Nephron progenitor cell (in vitro differentiated cells): Measurements from ENCODE around the gene INTS1.

Experiments used
- DNase-seq: peaks from one replicate; pipeline ENCODE4 v3.0.0; 2021
- H3K27ac Mint-ChIP-seq: 2 replicates; pipeline ENCODE4 v1.8.0; 2021; ENCODE audit warnings: mild to moderate bottlenecking, moderate library complexity, mixed read lengths
- H3K27me3 Mint-ChIP-seq: 2 replicates; pipeline ENCODE4 v1.8.0; 2021; ENCODE audit warnings: mild to moderate bottlenecking, low read depth, mixed read lengths; ENCODE audit not compliant: poor library complexity
- H3K36me3 Mint-ChIP-seq: 2 replicates; pipeline ENCODE4 v1.8.0; 2021; ENCODE audit warnings: low read depth, mixed read lengths
- H3K4me1 Mint-ChIP-seq: 2 replicates; pipeline ENCODE4 v1.8.0; 2021; ENCODE audit warnings: mixed read lengths
- H3K4me3 Mint-ChIP-seq: 2 replicates; pipeline ENCODE4 v1.8.0; 2021; ENCODE audit warnings: mild to moderate bottlenecking, moderate library complexity, mixed read lengths
- H3K9me3 Mint-ChIP-seq: 2 replicates; pipeline ENCODE4 v1.8.0; 2021; ENCODE audit warnings: mild to moderate bottlenecking, moderate library complexity, mixed read lengths
- CTCF ChIP-seq: fragments of 200-600 bp; sonication (generic); IDR thresholded peaks from 2 replicates; pipeline ENCODE4 v1.5.0; 2021; ENCODE audit warnings: antibody characterized with exemption

INTS1 gene

GRCh38 chr7:1543826-1544177 is 39.6 kb upstream of the INTS1 start:
- no peak for DNase-seq
- peaks cover 4% of the 10 kb centered on the region for H3K27me3 Mint-ChIP-seq
- no peak overlapping the region for H3K4me3 Mint-ChIP-seq
- no peak for TF ChIP-seq CTCF
- no peaks in the 10 kb centered on the region for H3K36me3 Mint-ChIP-seq
- peaks cover 19% of the 10 kb centered on the region for H3K4me1 Mint-ChIP-seq
- no peaks in the 10 kb centered on the region for H3K9me3 Mint-ChIP-seq
- H3K27ac Mint-ChIP-seq, result no peak overlapping the region

GRCh38 chr7:1542841-1543747 is 38.9 kb upstream of the INTS1 start:
- DNase-seq, result peak; percentile 81
- H3K27me3 Mint-ChIP-seq, result no peaks in the 10 kb centered on the region
- H3K4me3 Mint-ChIP-seq, result peak overlapping the region; percentile 20
- no peaks in the 10 kb centered on the region for H3K36me3 Mint-ChIP-seq
- H3K4me1 Mint-ChIP-seq, result peaks cover 21% of the 10 kb centered on the region
- no peaks in the 10 kb centered on the region for H3K9me3 Mint-ChIP-seq
- no peak overlapping the region for H3K27ac Mint-ChIP-seq
- TF ChIP-seq CTCF, result no peak

DNA sequence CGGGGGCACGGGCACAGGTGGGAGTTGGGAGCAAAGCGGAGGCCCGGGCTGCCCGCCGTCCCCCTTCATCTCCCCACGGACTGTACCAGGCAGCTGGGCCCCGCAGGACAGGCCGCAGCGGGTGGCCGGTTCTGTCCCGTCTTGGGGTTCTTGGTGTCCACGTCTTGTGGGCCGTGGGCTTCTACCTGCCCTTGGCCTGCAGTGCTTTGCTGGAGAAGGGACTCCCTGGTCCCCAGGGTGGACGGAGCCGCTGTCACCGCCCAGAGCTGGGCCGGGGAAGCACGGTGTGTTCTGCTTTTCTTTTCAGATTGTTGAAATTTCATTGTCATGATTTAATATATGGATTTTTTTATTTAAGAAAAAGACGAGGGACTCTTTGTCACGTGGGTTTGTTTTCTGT is 38.1 kb upstream of the INTS1 start:
- DNase-seq, result no peak
- Mint-ChIP-seq H3K9me3 (no peaks in the 10 kb centered on the region), H3K36me3 (no peaks in the 10 kb centered on the region), H3K27ac (no peak overlapping the region), H3K4me1 (peaks cover 26% of the 10 kb centered on the region), H3K4me3 (no peak overlapping the region), H3K27me3 (no peaks in the 10 kb centered on the region)
- TF ChIP-seq CTCF, result no peak

DNA sequence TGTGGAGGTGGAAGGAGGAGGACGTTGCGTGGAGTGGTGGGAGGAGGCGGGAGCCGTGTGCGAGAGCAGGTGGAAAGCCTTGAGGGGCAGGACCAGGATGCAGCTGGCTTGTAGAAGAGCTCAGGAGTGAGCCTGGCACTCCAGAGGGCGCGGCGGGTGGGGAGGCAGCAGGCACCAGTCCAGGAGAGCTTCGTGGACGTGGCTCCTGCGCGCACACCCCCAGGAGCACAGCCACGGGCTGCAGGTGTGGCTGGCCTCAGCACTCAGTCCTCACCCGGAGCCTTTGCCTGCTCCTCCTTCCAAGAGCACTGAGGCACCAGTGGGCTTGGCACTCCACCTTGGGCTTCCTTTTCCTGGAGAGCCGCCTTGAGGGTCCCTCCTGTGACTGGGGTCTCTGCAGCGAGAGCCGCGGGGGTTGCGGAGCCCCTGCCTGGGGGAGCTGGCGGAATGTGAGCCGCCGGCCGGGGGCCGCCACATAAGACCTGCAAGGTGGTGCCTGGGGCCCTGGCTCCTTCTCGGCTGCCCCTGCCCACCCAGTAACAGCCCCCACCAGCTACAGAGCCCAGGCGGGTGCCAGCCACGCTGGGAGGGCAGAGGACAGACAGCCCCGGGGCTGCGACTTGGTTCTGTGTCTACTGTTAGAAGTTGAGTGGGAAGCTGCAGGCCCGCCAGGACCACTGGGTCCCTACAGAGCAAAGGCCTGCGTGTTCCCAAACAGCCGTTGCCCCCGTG is 37.4 kb upstream of the INTS1 start:
- no peak for DNase-seq
- Mint-ChIP-seq H3K4me3 (no peak overlapping the region), H3K27me3 (no peaks in the 10 kb centered on the region), H3K9me3 (no peaks in the 10 kb centered on the region), H3K27ac (no peak overlapping the region), H3K36me3 (no peaks in the 10 kb centered on the region), H3K4me1 (peaks cover 29% of the 10 kb centered on the region)
- TF ChIP-seq CTCF, result no peak

DNA sequence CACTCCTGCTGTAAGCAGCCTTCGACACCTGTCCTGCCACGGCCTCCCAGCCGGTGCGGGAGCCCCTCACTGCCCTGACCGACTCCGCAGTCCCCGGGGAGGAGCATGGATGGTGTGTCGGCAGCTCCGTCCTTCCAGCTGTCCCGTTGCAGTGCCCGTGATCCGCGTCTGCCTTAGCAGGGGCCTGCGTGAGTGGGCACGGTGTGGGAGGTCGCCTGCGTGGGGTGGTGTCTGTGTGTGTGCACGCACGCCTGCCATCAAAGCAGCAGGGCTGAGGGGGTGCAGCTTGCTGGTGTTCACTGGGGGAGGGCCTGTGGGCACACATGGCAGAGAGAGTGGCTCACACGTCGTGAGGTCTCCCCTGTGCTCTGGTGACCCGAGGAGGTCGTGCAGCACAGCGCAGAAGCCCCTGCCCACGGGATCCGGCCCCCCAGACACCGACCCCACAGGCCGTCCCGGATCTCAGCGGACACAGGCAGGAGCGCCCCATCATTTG is 36.6 kb upstream of the INTS1 start:
- DNase-seq, result no peak
- no peak overlapping the region for H3K4me3 Mint-ChIP-seq
- no peaks in the 10 kb centered on the region for H3K9me3 Mint-ChIP-seq
- no peaks in the 10 kb centered on the region for H3K27me3 Mint-ChIP-seq
- no peaks in the 10 kb centered on the region for H3K36me3 Mint-ChIP-seq
- no peak overlapping the region for H3K27ac Mint-ChIP-seq
- H3K4me1 Mint-ChIP-seq, result peaks cover 37% of the 10 kb centered on the region
- TF ChIP-seq CTCF, result no peak
